ENCODE results near the gene ITGB5.
A peak's percentile ranks its signal among the peaks of the same experiment; 100 is the strongest.

The ITGB5 gene

GRCh38 chr3:124858275-124858674, 28.9 kb downstream of the ITGB5 start:
- no peak for DNase-seq

DNA sequence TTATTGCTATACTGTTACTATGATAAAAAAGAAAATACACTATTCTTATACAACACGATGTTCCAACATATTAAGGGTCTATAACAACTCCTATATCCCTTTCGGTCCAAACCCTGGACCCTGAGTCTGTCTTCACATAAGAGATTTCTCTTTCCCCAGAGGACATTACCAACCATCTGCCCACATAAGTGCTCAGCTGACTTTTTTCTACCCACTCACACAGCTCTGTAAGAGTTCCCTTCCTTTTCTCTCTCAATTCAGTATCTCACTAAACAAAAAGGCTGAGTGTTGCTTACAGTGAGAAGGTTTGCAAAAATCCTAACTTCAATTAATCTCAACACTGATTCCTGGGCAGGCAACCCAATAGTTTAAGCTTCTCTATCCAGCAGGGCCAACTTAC, 30.5 kb downstream of the ITGB5 start:
- no peak for DNase-seq

DNA sequence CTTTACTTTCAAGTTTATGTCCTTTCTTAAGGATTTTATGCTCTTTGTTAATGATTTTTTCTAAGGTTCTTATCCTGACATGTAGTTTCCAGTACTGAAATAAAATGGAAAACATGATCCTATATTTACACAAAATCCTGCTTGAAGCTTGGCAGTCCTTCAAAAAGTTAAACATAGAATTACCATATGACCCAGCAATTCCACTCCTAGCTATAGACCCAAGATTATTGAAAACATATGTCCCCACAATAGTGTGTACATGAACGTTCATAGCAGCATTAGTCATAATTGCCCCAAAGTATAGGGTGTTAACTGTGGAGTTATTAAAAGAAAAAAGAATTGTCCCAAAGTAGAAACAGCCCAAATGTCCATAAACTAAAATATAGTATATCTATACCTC, 33.2 kb downstream of the ITGB5 start:
- no peak for DNase-seq

DNA sequence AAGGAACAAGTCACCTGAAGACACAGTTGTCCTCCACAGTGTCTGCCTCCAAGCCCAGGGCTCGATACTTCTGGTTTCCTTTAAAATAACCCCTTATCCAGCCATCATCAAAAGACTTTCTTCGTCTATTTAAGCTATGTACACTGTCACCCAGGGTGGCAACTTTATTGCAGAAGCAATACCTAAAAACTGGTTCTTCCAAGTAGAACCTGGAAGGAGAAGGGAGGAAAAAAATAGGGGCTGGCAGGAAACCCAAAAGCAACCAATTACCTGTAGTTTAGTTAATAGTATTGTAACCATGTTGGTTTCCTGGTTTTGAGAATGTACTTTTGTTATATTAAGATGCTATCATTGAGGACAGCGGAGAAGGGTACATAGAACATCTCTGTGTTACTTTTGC, 33.7 kb downstream of the ITGB5 start:
- DNase-seq = no peak

DNA sequence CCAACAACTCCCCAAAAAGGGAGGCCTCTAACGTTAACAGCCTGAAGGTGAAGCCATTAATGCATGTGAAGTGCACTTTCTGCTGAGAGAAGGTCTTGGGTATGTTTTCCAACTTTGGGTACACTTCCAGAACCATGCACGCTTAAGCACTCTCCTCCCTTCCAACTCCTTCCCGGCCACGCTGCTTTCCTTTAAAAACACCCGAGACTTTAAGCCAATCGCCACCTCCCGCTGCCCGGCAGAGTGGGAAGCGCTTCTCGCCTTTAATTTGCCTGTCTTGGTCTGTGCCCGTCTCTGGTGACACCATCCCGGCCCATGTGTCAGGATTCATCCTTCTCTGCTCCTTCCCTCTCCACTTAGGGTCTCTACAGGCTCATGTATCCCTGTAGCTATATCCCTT, 35.3 kb downstream of the ITGB5 start:
- no peak for DNase-seq

GRCh38 chr3:124851136-124851535, 36.0 kb downstream of the ITGB5 start:
- DNase-seq = no peak

DNA sequence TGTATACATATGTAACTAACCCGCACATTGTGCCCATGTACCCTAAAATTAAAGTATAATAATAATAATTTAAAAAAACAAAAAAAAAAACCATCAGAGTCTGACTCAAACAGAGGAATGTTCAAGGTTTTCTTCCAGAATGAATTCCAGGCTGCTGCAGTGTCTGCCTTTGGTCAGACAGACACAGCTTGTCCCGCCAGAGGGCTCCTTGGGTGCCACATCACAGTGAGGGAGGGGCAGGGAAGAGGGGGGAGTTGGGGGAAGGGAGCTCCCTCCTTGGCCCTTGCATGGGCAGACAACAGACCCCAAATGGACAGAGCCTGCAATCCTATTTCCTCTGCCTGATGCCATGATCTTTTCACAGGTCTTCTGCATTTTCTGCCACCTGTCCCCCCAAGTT, 36.5 kb downstream of the ITGB5 start:
- no peak for DNase-seq

DNA sequence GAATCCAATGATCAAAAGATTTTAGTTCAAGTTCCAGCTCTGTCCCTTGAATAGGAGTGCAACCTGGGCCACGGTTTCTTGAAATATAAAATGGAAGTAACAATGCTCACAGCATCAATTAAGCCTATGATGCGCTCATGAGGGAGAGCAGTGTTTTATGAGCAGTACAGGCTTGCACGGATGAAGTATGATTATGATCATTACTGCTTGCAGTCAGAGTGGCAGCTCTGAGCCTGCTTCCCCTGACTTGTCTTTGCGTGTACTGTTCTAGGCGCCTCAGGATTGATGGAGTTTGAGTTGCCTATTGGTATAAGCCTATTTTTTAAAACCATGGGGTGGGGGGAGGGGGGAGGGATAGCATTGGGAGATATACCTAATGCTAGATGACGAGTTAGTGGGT, 37.0 kb downstream of the ITGB5 start:
- DNase-seq = no peak

GRCh38 chr3:124848300-124848699, 38.9 kb downstream of the ITGB5 start:
- no peak for DNase-seq

DNA sequence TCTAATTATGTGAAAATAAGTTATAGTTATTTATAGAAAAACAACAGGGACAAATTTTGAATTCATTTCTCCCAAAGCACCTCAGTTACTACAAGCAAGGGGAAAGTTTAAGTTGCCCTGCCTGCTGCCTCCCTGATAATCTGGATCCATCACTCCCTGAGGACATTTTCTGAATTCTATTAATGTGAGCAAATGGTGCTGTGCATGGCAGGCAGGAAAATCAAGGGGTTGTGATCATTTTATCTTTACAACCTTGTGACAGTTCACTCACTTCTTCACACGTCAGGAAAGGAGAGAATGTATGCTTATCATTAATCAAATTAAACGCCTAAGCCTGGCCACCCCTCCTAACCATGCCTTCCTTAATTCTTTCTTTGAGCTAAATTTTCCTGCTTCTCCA, 39.3 kb downstream of the ITGB5 start:
- DNase-seq = no peak

GRCh38 chr3:124847051-124847450, 40.1 kb downstream of the ITGB5 start:
- DNase-seq = no peak

DNA sequence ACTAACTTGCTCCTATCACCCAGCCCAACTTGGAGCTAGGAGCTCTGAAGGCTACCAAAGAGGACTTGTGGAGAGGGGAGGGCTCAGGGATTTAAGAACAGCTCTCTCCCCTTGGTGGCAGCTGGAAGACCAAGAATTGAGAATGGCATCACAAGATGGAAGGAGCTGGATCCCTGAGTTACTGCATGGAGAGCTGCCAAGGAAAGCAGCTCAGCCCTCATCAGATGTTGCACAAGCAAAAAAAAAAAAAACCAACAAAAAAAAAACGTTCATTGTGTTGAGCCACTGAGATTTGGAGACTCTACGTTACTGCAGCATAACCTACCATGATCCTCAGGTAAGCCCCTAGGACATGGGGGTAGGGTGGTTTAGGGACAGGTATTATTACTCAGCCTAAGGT, 41.0 kb downstream of the ITGB5 start:
- DNase-seq = no peak

- DNase-seq = peak in 1 of 2 experiments; percentile 52
These were observed 41.8 kb downstream of the ITGB5 start for GRCh38 chr3:124845406-124845805.

DNA sequence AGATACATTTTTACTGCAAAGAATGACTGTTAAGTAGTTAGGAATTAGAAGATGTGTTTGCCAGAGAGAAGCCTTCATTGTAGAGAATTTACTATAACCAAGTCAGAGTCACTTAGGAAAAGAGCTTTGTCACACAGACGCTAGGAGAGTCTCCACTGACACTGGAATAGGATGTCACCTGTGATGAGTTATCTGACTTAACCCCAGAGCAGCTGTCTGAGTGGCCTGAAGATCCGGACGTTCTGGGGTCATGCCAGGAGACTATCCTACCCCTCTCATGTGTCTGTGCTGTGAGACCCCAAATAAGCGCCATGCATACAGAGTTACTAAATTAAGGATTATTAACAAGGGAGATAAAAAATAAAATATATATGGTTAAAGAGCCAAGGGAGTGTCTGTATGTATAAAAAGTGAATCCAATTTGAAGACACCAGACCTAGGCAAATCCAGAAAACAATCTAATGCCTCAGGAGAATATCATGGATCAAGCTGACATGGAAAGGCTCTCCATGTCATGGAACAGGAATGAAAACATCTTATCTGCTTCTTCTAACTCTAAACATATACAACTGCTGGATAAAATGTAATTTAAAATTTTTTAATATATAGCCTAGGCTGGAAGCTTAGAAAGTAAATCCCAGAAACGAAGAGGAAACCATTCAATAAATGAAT, 43.5 kb downstream of the ITGB5 start:
- no peak for DNase-seq

- no peak for DNase-seq
These were observed 44.1 kb downstream of the ITGB5 start for GRCh38 chr3:124843047-124843446.

DNA sequence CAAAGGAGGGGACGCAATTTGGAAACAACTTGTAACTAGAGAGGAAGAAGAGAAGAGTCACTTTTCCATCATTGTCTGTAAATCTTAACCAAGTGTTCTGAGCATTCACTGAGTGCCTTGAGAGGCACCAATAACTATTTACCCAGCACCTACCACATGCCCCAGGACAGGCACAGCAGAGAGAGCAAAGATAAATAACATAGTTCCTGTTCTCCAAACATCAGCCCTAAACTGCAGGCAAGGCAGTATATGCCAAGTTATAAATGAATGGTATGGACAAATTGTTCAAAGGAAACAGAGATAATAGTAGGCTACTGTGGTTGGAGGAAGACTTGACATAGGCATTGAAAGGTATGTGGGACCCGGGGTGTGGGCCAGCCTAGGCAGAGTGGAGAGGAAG, 45.6 kb downstream of the ITGB5 start:
- no peak for DNase-seq

GRCh38 chr3:124840331-124840730, 46.8 kb downstream of the ITGB5 start:
- no peak for DNase-seq

DNA sequence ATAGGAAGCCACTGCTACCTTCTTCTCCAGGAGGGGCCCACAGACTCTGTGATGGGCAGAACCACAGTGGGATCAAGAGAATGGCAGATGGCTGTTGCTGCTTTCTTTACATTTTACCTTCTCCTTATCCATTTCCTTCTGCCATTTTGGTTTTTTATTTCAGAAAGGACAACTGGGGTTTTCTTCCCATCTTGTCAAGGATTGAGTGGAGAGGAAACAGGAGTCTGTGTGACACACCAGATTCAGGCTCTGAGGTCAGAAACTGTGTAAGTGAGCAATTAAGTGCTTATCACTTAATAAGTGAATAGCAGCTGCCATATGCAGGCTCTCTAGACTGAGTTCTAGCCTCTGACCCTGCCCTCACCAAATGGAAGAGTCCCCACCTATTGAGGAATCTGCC, 47.3 kb downstream of the ITGB5 start:
- no peak for DNase-seq

- no peak for DNase-seq
These were observed 48.2 kb downstream of the ITGB5 start for GRCh38 chr3:124838963-124839362.

DNA sequence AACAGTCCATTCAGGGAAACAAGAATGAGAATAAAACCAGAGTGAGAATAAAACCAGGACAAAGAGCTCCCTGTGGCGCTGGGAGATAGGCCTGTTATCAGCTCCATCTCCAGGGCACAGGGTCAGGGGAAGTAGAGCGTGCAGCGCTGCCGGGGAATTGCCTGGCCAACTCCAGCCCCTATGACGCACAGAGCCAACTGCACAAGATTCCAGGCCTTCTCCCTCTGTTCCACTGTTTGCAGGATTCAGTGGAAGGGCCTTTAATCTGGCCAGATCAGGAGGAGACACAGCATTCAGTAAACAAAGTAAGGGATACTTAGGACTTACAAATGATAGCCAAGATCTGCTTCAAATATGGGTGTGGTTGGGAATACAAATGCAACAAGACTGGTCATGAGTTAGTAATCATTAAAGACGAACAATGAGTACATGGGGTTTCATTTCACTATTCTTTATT, 49.4 kb downstream of the ITGB5 start:
- DNase-seq = no peak

DNA sequence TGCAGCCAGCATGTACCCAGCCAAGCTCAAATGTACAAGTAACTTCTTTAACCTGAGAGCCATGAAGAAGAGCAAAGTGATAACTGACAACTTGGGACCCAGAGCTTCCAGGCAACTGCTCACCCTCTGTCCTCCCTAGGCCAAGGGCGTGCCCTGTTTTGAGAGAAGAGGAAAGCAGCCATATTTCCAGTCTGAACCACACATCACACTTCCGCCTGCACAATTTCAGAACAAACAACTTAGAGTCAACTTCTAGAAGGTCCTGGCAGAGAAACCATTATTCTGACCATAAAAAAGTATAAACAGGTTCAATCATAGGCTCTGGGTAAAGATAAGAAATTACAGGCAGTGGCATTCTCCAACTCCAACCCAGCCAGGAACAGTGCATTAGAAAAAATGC, 50.1 kb downstream of the ITGB5 start:
- DNase-seq = no peak

DNA sequence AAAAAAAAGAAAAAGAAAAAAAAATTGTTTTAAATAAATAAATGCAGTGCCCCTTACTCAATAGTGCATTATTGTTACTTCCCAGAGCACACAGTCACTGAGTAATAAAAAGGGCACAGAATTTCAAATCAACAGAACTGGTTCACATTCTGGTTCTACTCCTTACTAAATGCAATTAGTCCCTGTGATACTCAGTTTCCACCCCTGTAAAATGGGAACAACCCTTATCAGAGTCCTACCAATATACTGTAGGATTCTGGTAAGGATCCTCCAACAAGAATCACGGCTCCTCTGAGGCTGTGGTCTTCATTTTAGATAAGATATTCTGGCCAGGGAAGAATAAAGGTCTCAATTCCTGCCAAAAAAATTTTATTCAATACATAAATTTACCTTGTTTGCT, 50.7 kb downstream of the ITGB5 start:
- no peak for DNase-seq

- peak; percentile 23 to 47 for DNase-seq
These were observed 52.1 kb downstream of the ITGB5 start for GRCh38 chr3:124834723-124835718.

DNA sequence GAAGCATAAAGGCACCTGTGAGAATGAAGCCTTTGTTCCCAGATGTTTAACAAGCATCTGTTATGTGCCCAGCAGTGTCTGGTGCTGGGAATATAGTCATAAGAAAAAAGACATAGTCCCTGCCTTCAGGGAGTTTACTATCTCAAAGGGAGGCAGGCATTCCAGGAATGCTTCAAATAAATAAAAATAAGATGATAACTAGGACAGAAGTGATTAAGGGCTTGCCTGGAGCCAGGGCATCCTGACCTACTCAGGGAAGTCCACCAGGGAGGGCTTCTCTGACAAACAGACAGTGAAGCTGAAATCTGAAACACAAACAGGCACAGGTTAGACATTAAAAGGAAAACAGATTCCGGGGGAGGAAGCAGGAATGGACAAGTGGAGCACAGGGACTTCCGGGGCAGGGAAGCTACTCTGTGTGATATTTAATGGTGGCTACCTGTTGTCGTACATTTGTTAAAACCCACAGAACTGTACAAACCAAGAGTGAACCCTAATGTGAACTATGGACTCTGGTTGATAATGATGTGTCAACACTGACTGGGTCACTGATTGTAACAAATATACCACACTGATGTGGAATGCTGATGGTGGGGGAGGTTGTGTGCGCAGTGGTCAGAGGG, 53.3 kb downstream of the ITGB5 start:
- no peak for DNase-seq

Data from SW 1271 (cell line).